ENCODE data around the gene CBFB.

- TF ChIP-seq CTCF (IDR thresholded peaks at IDR 0.05) (no peak), POLR2A (IDR thresholded peaks at IDR 0.05) (no peak), EP300 (IDR thresholded peaks at IDR 0.05) (no peak)
These were observed 718 bp upstream of the CBFB start for GRCh38 chr16:67028167-67028695.

All from suprapubic skin (tissue), 3 donors.